Measurements from ENCODE around the gene ANG. TPM values are rescaled to one million over a fixed set of nuclear protein-coding genes. Genes with fewer than 3 reads are reported as not detected.

Gene ANG
- total and polyA plus RNA-seq, 10 of the 15 experiments (the other 5 are each of a cell fraction or from before 2014, with no cell fraction given) = 1.0 to 5.9 (median 2.2) TPM

DNA sequence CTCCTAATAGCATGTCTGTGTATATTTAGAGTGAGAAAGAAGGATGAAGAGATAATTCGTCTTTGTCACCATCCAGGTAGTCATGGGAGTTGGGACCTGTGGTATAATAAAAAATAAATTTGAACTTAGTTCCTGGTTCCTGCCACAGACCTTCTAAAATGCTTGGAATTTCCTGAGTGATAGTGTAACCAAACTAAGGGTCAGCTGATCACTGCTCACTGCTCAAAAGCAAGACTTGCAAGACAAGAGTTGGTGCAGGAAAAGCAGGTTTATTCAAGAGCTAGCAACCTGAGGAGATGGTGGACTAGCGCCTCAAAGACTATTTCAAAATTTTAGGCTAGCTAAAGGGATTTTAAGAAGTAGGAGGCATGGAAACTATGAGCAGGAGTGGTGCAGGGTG lies 19.1 kb downstream of the ANG start:
- TF ChIP-seq ZNF207 (IDR thresholded peaks at IDR 0.05; ENCODE audit: borderline replicate concordance) (no peak), EED (IDR thresholded peaks at IDR 0.05; ENCODE audit: low read depth) (no peak)
- TF ChIP-seq, protein P1, sequence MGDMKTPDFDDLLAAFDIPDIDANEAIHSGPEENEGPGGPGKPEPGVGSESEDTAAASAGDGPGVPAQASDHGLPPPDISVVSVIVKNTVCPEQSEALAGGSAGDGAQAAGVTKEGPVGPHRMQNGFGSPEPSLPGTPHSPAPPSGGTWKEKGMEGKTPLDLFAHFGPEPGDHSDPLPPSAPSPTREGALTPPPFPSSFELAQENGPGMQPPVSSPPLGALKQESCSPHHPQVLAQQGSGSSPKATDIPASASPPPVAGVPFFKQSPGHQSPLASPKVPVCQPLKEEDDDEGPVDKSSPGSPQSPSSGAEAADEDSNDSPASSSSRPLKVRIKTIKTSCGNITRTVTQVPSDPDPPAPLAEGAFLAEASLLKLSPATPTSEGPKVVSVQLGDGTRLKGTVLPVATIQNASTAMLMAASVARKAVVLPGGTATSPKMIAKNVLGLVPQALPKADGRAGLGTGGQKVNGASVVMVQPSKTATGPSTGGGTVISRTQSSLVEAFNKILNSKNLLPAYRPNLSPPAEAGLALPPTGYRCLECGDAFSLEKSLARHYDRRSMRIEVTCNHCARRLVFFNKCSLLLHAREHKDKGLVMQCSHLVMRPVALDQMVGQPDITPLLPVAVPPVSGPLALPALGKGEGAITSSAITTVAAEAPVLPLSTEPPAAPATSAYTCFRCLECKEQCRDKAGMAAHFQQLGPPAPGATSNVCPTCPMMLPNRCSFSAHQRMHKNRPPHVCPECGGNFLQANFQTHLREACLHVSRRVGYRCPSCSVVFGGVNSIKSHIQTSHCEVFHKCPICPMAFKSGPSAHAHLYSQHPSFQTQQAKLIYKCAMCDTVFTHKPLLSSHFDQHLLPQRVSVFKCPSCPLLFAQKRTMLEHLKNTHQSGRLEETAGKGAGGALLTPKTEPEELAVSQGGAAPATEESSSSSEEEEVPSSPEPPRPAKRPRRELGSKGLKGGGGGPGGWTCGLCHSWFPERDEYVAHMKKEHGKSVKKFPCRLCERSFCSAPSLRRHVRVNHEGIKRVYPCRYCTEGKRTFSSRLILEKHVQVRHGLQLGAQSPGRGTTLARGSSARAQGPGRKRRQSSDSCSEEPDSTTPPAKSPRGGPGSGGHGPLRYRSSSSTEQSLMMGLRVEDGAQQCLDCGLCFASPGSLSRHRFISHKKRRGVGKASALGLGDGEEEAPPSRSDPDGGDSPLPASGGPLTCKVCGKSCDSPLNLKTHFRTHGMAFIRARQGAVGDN (IDR thresholded peaks at IDR 0.05) = no peak
- no peaks in the 10 kb centered on the region for H3K4me1 ChIP-seq (ENCODE audit: control insufficient read depth, insufficient read depth, low read length)
- POLR2A ChIA-PET = no interaction called here
- no TSS peak for BruUV-seq (replicated peaks)
- H3K9me3 ChIP-seq (replicated peaks; ENCODE audit: control insufficient read depth, insufficient read depth, low read length) = no peaks in the 10 kb centered on the region; the same call in 2 of the 3 replicates
- H3K4me2 ChIP-seq (ENCODE audit: control insufficient read depth, insufficient read depth) = no peak overlapping the region
- in situ Hi-C loops (cut with MboI) (no loop called here), intact Hi-C loops (cut with micrococcal nuclease; ENCODE audit: unreplicated experiment) (no loop called here)
- no peaks in the 10 kb centered on the region for H3K79me2 ChIP-seq (ENCODE audit: control insufficient read depth, insufficient read depth, low read length)
- H3K27me3 ChIP-seq (replicated peaks in 1 of 2; ENCODE audit: control insufficient read depth in 2 of 2, insufficient read depth in 2 of 2, low read length in 1 of 2) = no peaks in the 10 kb centered on the region
- RAD21 ChIA-PET (ENCODE audit: unreplicated experiment) = no interaction called here
- H3K4me3 ChIP-seq = no peak overlapping the region
- H3K9ac ChIP-seq (ENCODE audit: control insufficient read depth, insufficient read depth, low read length) = no peak overlapping the region
- no peaks in the 10 kb centered on the region for H3K36me3 ChIP-seq (ENCODE audit: control insufficient read depth in 2 of 2, insufficient read depth in 2 of 2, low read length in 1 of 2)
- 51% methylated on average over 2 of the region's 2 CpGs for WGBS (ENCODE audit: insufficient coverage, insufficient replicate concordance, low lambda C conversion rate, missing lambda C conversion rate)
- SMC1A ChIA-PET (ENCODE audit: uncharacterized antibody, unreplicated experiment) = interaction anchor here (1.1 to 1.4 kb wide), 2 partner anchors 73 to 151 kb away, joined by 3 read pairs; partner anchors contain the start of gene RNASE6
- H4K20me1 ChIP-seq (ENCODE audit: control insufficient read depth, insufficient read depth) = no peaks in the 10 kb centered on the region
- CTCF ChIA-PET = interaction anchor here (0.9 to 1.5 kb wide), 6 partner anchors 9 to 160 kb away, joined by 3 to 4 read pairs (median 3); no protein-coding TSS in a partner anchor
- DNase-seq (ENCODE audit: low read depth, low spot score) = no peak
- H3K27ac ChIP-seq (ENCODE audit: control insufficient read depth, insufficient read depth) = no peak overlapping the region
- H2AFZ ChIP-seq (ENCODE audit: control insufficient read depth, low read depth, low read length) = no peak overlapping the region
- FAIRE-seq = no peak
- ATAC-seq = no peak

DNA sequence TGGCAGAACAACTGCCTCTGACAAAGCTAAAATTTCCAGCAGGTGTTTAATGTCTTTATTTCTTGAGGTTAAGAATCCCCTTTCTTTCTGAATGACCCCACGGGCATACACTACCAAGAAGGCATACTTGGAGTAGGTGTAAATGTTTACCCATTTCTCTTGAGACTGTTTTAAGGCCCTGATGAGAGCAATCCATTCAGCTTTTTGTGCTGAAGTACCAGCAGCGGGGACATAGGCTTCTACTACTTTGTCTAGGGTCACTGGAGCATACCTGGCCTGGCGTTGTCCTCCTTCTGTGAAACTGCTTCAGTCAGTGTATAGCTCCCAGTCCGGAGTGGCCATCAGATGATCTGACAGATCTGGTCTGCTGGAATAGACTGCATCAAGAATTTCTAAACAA lies 22.7 kb downstream of the ANG start:
- no peak for ATAC-seq
- H3K27me3 ChIP-seq (replicated peaks in 1 of 2; ENCODE audit: control insufficient read depth in 2 of 2, insufficient read depth in 2 of 2, low read length in 1 of 2) = no peaks in the 10 kb centered on the region
- no peaks in the 10 kb centered on the region for H3K36me3 ChIP-seq (ENCODE audit: control insufficient read depth in 2 of 2, insufficient read depth in 2 of 2, low read length in 1 of 2)
- H3K9me3 ChIP-seq (replicated peaks; ENCODE audit: control insufficient read depth, insufficient read depth, low read length) = no peaks in the 10 kb centered on the region; the same call in 2 of the 3 replicates
- DNase-seq (ENCODE audit: low read depth, low spot score) = no peak
- H3K9ac ChIP-seq (ENCODE audit: control insufficient read depth, insufficient read depth, low read length) = no peak overlapping the region
- RAD21 ChIA-PET (ENCODE audit: unreplicated experiment) = no interaction called here
- CTCF ChIA-PET = no interaction called here
- no peak overlapping the region for H3K4me3 ChIP-seq
- no peak overlapping the region for H3K27ac ChIP-seq (ENCODE audit: control insufficient read depth, insufficient read depth)
- FAIRE-seq = no peak
- 24% methylated on average over 4 of the region's 4 CpGs for WGBS (ENCODE audit: insufficient coverage, insufficient replicate concordance, low lambda C conversion rate, missing lambda C conversion rate)
- POLR2A ChIA-PET = no interaction called here
- H3K4me1 ChIP-seq (ENCODE audit: control insufficient read depth, insufficient read depth, low read length) = no peaks in the 10 kb centered on the region
- H4K20me1 ChIP-seq (ENCODE audit: control insufficient read depth, insufficient read depth) = no peaks in the 10 kb centered on the region
- intact Hi-C loops (cut with micrococcal nuclease; ENCODE audit: unreplicated experiment) = no loop called here
- SMC1A ChIA-PET (ENCODE audit: uncharacterized antibody, unreplicated experiment) = no interaction called here
- H2AFZ ChIP-seq (ENCODE audit: control insufficient read depth, low read depth, low read length) = no peak overlapping the region
- no peak overlapping the region for H3K4me2 ChIP-seq (ENCODE audit: control insufficient read depth, insufficient read depth)
- in situ Hi-C loops (cut with MboI) = no loop called here
- H3K79me2 ChIP-seq (ENCODE audit: control insufficient read depth, insufficient read depth, low read length) = no peaks in the 10 kb centered on the region
- no TSS peak for BruUV-seq (replicated peaks)
- no peak for TF ChIP-seq CEBPB (IDR thresholded peaks at IDR 0.05; ENCODE audit: borderline replicate concordance in 1 of 2, low read depth in 2 of 2, low read length in 2 of 2)
- no peak for TF ChIP-seq TARDBP (IDR thresholded peaks at IDR 0.05; ENCODE audit: borderline replicate concordance)
- TF ChIP-seq, protein P2, sequence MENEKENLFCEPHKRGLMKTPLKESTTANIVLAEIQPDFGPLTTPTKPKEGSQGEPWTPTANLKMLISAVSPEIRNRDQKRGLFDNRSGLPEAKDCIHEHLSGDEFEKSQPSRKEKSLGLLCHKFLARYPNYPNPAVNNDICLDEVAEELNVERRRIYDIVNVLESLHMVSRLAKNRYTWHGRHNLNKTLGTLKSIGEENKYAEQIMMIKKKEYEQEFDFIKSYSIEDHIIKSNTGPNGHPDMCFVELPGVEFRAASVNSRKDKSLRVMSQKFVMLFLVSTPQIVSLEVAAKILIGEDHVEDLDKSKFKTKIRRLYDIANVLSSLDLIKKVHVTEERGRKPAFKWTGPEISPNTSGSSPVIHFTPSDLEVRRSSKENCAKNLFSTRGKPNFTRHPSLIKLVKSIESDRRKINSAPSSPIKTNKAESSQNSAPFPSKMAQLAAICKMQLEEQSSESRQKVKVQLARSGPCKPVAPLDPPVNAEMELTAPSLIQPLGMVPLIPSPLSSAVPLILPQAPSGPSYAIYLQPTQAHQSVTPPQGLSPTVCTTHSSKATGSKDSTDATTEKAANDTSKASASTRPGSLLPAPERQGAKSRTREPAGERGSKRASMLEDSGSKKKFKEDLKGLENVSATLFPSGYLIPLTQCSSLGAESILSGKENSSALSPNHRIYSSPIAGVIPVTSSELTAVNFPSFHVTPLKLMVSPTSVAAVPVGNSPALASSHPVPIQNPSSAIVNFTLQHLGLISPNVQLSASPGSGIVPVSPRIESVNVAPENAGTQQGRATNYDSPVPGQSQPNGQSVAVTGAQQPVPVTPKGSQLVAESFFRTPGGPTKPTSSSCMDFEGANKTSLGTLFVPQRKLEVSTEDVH (IDR thresholded peaks at IDR 0.05; ENCODE audit: low read depth, partially characterized antibody) = no peak
- TF ChIP-seq, protein P3, sequence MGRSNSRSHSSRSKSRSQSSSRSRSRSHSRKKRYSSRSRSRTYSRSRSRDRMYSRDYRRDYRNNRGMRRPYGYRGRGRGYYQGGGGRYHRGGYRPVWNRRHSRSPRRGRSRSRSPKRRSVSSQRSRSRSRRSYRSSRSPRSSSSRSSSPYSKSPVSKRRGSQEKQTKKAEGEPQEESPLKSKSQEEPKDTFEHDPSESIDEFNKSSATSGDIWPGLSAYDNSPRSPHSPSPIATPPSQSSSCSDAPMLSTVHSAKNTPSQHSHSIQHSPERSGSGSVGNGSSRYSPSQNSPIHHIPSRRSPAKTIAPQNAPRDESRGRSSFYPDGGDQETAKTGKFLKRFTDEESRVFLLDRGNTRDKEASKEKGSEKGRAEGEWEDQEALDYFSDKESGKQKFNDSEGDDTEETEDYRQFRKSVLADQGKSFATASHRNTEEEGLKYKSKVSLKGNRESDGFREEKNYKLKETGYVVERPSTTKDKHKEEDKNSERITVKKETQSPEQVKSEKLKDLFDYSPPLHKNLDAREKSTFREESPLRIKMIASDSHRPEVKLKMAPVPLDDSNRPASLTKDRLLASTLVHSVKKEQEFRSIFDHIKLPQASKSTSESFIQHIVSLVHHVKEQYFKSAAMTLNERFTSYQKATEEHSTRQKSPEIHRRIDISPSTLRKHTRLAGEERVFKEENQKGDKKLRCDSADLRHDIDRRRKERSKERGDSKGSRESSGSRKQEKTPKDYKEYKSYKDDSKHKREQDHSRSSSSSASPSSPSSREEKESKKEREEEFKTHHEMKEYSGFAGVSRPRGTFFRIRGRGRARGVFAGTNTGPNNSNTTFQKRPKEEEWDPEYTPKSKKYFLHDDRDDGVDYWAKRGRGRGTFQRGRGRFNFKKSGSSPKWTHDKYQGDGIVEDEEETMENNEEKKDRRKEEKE (IDR thresholded peaks at IDR 0.05) = no peak
